DOHH2 (cell line): ENCODE results near the gene KIF2A.

Experiments used
- CTCF ChIP-seq: fragments of 200-600 bp; sonication (generic); IDR thresholded peaks from one replicate; pipeline ENCODE4 v1.5.1; 2014; ENCODE audit warnings: antibody characterized with exemption, mild to moderate bottlenecking, low read depth, low read length; ENCODE audit not compliant: poor library complexity, severe bottlenecking
- EZH2phosphoT487 ChIP-seq: fragments of 200-600 bp; sonication (generic); IDR thresholded peaks from 2 replicates; pipeline ENCODE4 v1.6.1; 2017; ENCODE audit warnings: borderline replicate concordance, mild to moderate bottlenecking, antibody characterized with exemption, low read length, moderate library complexity, mixed read lengths

GRCh38 chr5:62328772-62329491 is 22.9 kb downstream of the KIF2A start:
- TF ChIP-seq CTCF (no peak), EZH2phosphoT487 (no peak)
